ENCODE results near the gene CPTP.

CPTP gene

GRCh38 chr1:1292851-1293250, 31.8 kb upstream of the CPTP start:
- DNase-seq: no peak

GRCh38 chr1:1293263-1294249, 31.0 kb upstream of the CPTP start:
- DNase-seq: no peak

GRCh38 chr1:1294250-1294890, 30.2 kb upstream of the CPTP start:
- no peak for DNase-seq

GRCh38 chr1:1295154-1295923, 29.3 kb upstream of the CPTP start:
- DNase-seq: no peak

GRCh38 chr1:1296070-1297061, 28.2 kb upstream of the CPTP start:
- DNase-seq: no peak

- no peak for DNase-seq
Measured at GRCh38 chr1:1297802-1298424, 26.7 kb upstream of the CPTP start.

- DNase-seq: no peak
Measured at GRCh38 chr1:1298861-1299685, 25.5 kb upstream of the CPTP start.

GRCh38 chr1:1299686-1300351, 24.8 kb upstream of the CPTP start:
- no peak for DNase-seq

- DNase-seq: no peak
Measured at GRCh38 chr1:1300352-1300739, 24.3 kb upstream of the CPTP start.

- DNase-seq: no peak
Measured at GRCh38 chr1:1302006-1302430, 22.6 kb upstream of the CPTP start.

GRCh38 chr1:1302951-1303509, 21.6 kb upstream of the CPTP start:
- no peak for DNase-seq

GRCh38 chr1:1303736-1304135, 20.9 kb upstream of the CPTP start:
- DNase-seq: no peak

- DNase-seq: peak; percentile 63
Measured at GRCh38 chr1:1304331-1305299, 20.0 kb upstream of the CPTP start.

- DNase-seq: peak; percentile 51
Measured at GRCh38 chr1:1305300-1306069, 19.1 kb upstream of the CPTP start.

GRCh38 chr1:1306070-1306660, 18.4 kb upstream of the CPTP start:
- peak; percentile 26 for DNase-seq

- DNase-seq: no peak
Measured at GRCh38 chr1:1306661-1307260, 17.8 kb upstream of the CPTP start.

All from NCI-H1436 (cell line).